AG04450 (cell line): ENCODE data around the gene KCTD16. TPM values are rescaled to one million over a fixed set of nuclear protein-coding genes. Genes with fewer than 3 reads are reported as not detected.

Source experiments
- CTCF ChIA-PET: fragments of 300-600, 350-600 bp; formaldehyde crosslinking; extraction: SDS; loops from one replicate; lab custom pipeline; 2022; ENCODE audit warnings: antibody characterized with exemption, inconsistent platforms; lab: Charles Lee
- POLR2A ChIA-PET: fragments of 350-600 bp; formaldehyde crosslinking; extraction: SDS; loops from one replicate; lab custom pipeline; 2021; ENCODE audit warnings: antibody characterized with exemption, inconsistent platforms; lab: Yijun Ruan, JAX
- DNase-seq: peaks from one replicate; pipeline ENCODE4 v3.0.0-alpha.2; 2011; ENCODE audit warnings: low read depth, low spot score
- H3K27ac ChIP-seq: one replicate; pipeline ENCODE4 v1.5.1; 2012; ENCODE audit warnings: low read depth, low read length, control low read depth
- H3K27me3 ChIP-seq: one replicate; pipeline ENCODE4 v1.6.0; 2012; ENCODE audit warnings: low read length; ENCODE audit not compliant: control insufficient read depth, insufficient read depth
- H3K4me3 ChIP-seq: 2 replicates; pipeline ENCODE4 v1.5.1; 2011; ENCODE audit warnings: mild to moderate bottlenecking, low read depth, low read length, control low read depth
- H3K9me3 ChIP-seq: 2 replicates; pipeline ENCODE4 v1.5.1; 2012; ENCODE audit warnings: low read length; ENCODE audit not compliant: control insufficient read depth, insufficient read depth
- polyA plus RNA-seq: library from polyadenylated mRNA; depleted of rRNA; stranded (reverse); fragments of >200 nt; gene quantifications from 2 replicates; pipeline ENCODE4 v1.2.3, GENCODE V29; 2011
- TF ChIP-seq, protein P1 (sequence below): IDR thresholded peaks from 2 replicates; pipeline ENCODE4 v1.5.1; 2011; ENCODE audit warnings: low read depth, low read length, control low read depth, inconsistent platforms

KCTD16 gene
- polyA plus RNA-seq, 1 experiment, result 0.38 TPM

GRCh38 chr5:144281784-144282183, 111.1 kb downstream of the KCTD16 start:
- no peak overlapping the region for H3K27ac ChIP-seq
- no peak for DNase-seq
- ChIA-PET CTCF (no interaction called here), POLR2A (no interaction called here)
- TF ChIP-seq, protein P1, sequence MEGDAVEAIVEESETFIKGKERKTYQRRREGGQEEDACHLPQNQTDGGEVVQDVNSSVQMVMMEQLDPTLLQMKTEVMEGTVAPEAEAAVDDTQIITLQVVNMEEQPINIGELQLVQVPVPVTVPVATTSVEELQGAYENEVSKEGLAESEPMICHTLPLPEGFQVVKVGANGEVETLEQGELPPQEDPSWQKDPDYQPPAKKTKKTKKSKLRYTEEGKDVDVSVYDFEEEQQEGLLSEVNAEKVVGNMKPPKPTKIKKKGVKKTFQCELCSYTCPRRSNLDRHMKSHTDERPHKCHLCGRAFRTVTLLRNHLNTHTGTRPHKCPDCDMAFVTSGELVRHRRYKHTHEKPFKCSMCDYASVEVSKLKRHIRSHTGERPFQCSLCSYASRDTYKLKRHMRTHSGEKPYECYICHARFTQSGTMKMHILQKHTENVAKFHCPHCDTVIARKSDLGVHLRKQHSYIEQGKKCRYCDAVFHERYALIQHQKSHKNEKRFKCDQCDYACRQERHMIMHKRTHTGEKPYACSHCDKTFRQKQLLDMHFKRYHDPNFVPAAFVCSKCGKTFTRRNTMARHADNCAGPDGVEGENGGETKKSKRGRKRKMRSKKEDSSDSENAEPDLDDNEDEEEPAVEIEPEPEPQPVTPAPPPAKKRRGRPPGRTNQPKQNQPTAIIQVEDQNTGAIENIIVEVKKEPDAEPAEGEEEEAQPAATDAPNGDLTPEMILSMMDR, result no peak
- no peak overlapping the region for H3K4me3 ChIP-seq
- no peaks in the 10 kb centered on the region for H3K27me3 ChIP-seq
- H3K9me3 ChIP-seq, result no peaks in the 10 kb centered on the region

DNA sequence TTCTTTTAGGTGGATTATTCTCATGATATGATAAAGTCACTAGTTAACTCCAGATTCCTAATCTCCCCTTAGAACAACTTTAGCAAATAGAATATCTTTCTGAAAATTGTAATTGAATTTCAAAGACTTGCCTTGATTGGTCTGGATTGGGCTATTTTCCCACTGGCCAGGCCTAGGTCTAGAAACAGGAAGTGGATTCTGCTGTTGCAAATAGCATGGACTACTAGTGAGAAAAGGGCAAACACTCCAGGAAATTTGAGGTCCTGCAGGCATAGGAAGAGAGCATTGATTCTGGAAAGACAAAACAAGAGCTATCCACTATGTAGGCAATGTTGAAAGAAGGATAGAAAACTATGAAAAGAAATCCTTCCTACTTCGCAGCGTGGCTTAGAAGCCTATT, 113.4 kb downstream of the KCTD16 start:
- ChIA-PET CTCF (no interaction called here), POLR2A (no interaction called here)
- Histone ChIP-seq H3K4me3 (no peak overlapping the region), H3K27me3 (no peaks in the 10 kb centered on the region), H3K27ac (no peak overlapping the region), H3K9me3 (no peaks in the 10 kb centered on the region)
- TF ChIP-seq, protein P1, result no peak
- no peak for DNase-seq

GRCh38 chr5:144284931-144285502, 114.3 kb downstream of the KCTD16 start:
- Histone ChIP-seq H3K4me3 (no peak overlapping the region), H3K27me3 (no peaks in the 10 kb centered on the region), H3K9me3 (no peaks in the 10 kb centered on the region), H3K27ac (no peak overlapping the region)
- TF ChIP-seq, protein P1, result no peak
- ChIA-PET POLR2A (no interaction called here), CTCF (interaction anchor here (0.6 kb wide), 1 partner anchor 1387 kb away, joined by 3 read pairs; no protein-coding TSS in a partner anchor)
- no peak for DNase-seq

GRCh38 chr5:144289277-144289676, 118.6 kb downstream of the KCTD16 start:
- Histone ChIP-seq H3K4me3 (no peak overlapping the region), H3K27ac (no peak overlapping the region), H3K27me3 (no peaks in the 10 kb centered on the region), H3K9me3 (no peaks in the 10 kb centered on the region)
- no peak for DNase-seq
- TF ChIP-seq, protein P1, result no peak
- ChIA-PET CTCF (no interaction called here), POLR2A (no interaction called here)

GRCh38 chr5:144292029-144292428, 121.4 kb downstream of the KCTD16 start:
- CTCF ChIA-PET, result no interaction called here
- no peaks in the 10 kb centered on the region for H3K27me3 ChIP-seq
- no peaks in the 10 kb centered on the region for H3K9me3 ChIP-seq
- POLR2A ChIA-PET, result no interaction called here
- no peak overlapping the region for H3K27ac ChIP-seq
- no peak overlapping the region for H3K4me3 ChIP-seq
- TF ChIP-seq, protein P1, result no peak
- no peak for DNase-seq
